ENCODE results near the gene C8G. TPM values are rescaled to one million over a fixed set of nuclear protein-coding genes. Genes with fewer than 3 reads are reported as not detected.

C8G gene
- total RNA-seq, 1 donor from 2014 or later: 0.88 TPM

DNA sequence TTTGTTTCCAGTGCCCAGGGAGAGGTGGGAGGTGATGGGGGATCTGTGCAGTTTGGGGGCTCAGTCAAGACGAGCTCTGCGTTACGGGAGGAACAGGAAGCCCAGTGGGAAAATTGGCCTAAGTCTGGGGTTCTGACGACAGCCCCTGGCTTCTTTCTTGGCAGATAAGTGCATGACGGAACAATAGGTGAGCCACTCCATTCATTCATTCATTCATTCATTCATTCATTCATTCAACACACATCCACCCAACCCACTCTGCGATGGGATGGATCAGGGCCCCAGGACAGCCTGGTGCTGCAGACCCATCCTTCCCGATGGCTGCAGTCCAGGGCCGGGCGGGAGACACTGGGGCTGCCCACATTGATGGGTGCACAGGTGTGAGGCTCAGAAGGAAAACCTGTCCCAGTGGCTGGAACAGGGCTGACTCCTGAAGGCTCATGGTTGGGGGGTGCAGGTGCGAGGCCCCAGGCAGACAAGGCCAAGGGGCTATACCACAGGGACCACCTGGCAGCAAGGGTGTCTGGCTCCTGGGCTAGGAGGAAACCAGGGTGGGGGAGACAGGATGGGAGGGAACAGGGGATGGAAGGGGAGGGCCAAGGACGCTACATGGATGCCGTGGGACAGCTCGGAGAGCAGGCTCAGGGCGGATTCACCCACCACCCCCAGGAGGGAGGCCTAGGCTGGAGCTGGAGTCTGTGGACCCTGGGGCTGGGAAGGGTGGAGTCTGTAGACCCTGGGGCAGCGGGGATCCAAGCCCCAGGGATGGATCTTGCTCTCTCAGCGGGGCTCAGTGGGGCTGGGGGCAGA is 35.8 kb downstream of the C8G start:
- no peak for DNase-seq (ENCODE audit: low read depth)

- DNase-seq (ENCODE audit: low read depth): no peak
Measured at GRCh38 chr9:136981588-136982231, 36.7 kb downstream of the C8G start.

DNA sequence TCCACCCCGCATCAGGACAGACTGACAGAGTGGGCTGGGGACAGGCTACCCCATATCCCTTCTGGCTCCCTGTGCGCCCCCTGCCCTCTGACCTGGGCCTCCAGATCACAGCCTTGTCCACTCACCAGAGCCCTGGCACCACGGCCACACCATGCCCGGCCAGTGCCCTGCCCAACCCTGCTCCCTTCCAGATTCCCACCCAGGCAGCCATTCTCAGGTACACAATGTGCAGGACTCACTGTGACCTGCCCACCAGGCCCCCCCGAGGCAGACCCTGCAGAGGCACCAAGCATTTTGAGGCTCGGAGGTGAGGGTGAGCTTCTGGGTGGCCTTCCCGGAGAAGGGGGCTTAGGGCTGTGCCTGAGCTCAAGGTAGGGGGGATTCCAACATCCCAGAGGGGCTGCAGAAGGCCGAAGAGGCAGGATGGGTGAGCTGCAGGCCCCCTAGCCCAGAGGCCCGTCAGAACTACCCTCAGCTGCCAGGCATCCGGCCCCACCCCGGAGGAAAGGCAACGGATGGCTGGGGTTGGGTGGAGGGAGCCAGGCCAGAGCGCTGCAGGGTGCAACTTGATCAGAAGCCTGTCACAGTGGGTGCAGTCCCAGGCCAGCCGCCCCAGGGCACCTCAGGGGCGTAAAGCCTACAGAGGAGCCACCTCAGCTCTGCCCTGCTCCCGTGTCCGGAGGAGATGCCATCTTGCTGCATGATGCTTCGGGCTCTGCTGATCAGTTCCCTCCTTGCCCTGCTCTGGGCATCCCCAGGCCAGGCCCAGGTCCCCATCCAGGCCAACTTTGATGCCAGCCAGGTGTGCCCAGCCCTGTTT is 37.4 kb downstream of the C8G start, which contains the start of gene LCNL1:
LCNL1 (plus strand) TSS at position 762 of the 820 bp plus-strand sequence. CDS start 594 bp downstream, outside the sequence.
- no peak for DNase-seq (ENCODE audit: low read depth)

- no peak for DNase-seq (ENCODE audit: low read depth)
Measured at GRCh38 chr9:136983167-136983566, 38.1 kb downstream of the C8G start.

- DNase-seq (ENCODE audit: low read depth): peak; percentile 22
Measured at GRCh38 chr9:136983656-136984314, 38.7 kb downstream of the C8G start.

DNA sequence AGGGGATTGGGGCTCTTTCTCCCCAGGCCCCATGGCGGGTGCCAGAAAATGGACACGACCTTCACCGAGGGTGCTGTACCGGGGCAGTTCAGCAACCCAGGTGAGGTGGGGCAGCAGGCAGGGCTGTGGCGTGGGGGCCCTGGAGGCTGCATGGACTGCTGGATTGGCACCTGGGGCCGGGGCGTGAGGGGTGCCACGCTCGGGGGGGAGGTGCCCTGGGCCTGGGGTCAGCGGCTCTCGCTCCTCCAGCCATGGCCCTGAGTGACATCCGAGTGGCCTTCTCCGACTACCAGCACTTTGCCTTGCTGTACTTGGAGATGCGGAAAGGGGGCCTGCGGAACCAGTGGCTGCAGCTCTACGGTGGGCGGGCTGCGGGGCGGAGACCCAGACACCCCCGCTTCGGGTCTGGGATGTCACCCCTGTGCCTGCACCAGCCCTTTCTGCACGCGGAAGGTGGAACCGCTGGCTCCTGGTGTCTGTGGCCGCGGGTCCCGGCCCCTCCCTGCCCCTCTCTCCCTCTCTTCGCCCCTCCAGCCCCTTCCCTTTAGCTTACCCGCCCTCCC is 39.5 kb downstream of the C8G start:
- no peak for DNase-seq (ENCODE audit: low read depth)

DNA sequence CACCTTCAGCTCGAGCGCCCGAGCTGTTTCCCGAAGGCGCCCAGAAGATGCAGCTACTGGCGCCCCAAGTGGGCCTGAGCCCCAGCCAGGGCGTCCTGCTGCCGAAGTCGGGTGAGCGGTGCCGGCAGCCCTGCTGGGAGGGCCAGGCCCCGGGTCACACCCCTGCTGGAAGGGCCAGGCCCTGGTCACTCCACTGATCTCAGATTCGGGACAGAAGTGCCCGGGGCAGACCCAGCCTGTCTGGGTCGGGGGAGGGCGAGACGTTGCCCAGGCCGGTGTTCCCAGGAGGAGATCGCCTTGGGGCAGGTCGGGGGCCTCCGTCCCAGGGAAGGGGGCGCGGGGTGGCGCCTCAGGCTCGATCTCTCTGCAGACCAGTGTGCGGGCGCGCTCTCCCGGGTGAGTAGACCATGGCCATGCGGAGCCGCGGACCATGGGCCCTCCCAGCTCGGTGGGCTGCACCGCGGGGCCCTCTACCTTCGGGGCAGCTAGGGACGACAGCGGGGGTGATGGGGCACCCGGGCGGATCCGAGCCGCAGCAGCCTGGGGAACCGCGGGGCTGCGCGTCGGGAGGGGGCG is 40.1 kb downstream of the C8G start:
- no peak for DNase-seq (ENCODE audit: low read depth)

- no peak for DNase-seq (ENCODE audit: low read depth)
Measured at GRCh38 chr9:136985853-136986252, 40.8 kb downstream of the C8G start.

GRCh38 chr9:136988872-136989271 is 43.8 kb downstream of the C8G start:
- DNase-seq (ENCODE audit: low read depth): no peak

- no peak for DNase-seq (ENCODE audit: low read depth)
Measured at GRCh38 chr9:136990242-136990911, 45.3 kb downstream of the C8G start.

GRCh38 chr9:136991993-136992818 is 47.2 kb downstream of the C8G start, which contains the start of gene PAXX:
PAXX (plus strand) TSS chr9:136992422; CDS start chr9:136992444, 22 bp downstream.
- DNase-seq (ENCODE audit: low read depth): peak; percentile 86

GRCh38 chr9:136992819-136993369 is 47.9 kb downstream of the C8G start:
- DNase-seq (ENCODE audit: low read depth): no peak

- no peak for DNase-seq (ENCODE audit: low read depth)
Measured at GRCh38 chr9:136994180-136994887, 49.3 kb downstream of the C8G start.

- no peak for DNase-seq (ENCODE audit: low read depth)
Measured at GRCh38 chr9:136994888-136995230, 49.8 kb downstream of the C8G start.

- no peak for DNase-seq (ENCODE audit: low read depth)
Measured at GRCh38 chr9:136995362-136995761, 50.3 kb downstream of the C8G start.

DNA sequence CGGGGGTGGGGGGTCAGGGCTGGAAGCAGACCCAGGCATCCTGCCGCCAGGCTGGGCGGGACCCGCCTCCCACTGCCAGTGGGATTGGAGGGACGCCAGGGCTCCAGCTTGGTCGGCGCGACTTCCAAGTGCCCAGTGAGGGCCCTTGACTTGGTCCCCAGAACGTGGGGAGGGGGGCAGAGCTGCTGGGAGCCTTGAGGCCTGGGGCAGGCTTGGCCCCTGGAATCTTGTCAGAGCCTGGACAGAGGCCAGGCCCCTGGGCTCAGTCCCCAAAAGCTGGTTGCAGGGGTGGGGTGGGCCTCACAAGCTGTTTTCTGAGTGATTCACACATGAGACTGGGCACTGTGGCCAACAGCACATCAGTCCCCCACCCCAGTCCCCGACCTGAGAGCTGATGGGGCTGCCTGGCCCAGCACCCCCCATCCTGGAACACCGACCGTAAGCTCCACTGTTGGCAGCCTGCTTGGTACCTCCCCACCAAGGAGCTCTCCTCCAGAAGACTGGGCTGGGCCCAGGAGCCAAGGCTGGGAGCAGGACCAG is 50.8 kb downstream of the C8G start:
- DNase-seq (ENCODE audit: low read depth): no peak
